GM12801 (cell line): ENCODE results near the gene ABHD6.

Experiments used
- CTCF ChIP-seq: IDR thresholded peaks from one replicate; pipeline ENCODE4 v1.5.1; 2011; ENCODE audit warnings: control low read depth; ENCODE audit not compliant: insufficient read length; ENCODE audit errors: extremely low read depth

Gene ABHD6

GRCh38 chr3:58324391-58325390, 87.1 kb downstream of the ABHD6 start:
- TF ChIP-seq CTCF = no peak

- no peak for TF ChIP-seq CTCF
Observed at GRCh38 chr3:58325525-58325992, 88.0 kb downstream of the ABHD6 start.

- TF ChIP-seq CTCF = no peak
Observed at GRCh38 chr3:58326267-58326900, 88.8 kb downstream of the ABHD6 start.

- TF ChIP-seq CTCF = no peak
Observed at GRCh38 chr3:58329150-58329921, 91.7 kb downstream of the ABHD6 start.

GRCh38 chr3:58329922-58330413, 92.4 kb downstream of the ABHD6 start:
- no peak for TF ChIP-seq CTCF

GRCh38 chr3:58331593-58332152, 94.1 kb downstream of the ABHD6 start:
- TF ChIP-seq CTCF = no peak
